ENCODE measurements around the gene CEP70. TPM values are rescaled to one million over a fixed set of nuclear protein-coding genes. Genes with fewer than 3 reads are reported as not detected.

CEP70 gene
- total and polyA plus RNA-seq, 2 of the 13 experiments (the other 11 are each of a cell fraction or from before 2014, with no cell fraction given): 4.0 to 22.3 TPM

DNA sequence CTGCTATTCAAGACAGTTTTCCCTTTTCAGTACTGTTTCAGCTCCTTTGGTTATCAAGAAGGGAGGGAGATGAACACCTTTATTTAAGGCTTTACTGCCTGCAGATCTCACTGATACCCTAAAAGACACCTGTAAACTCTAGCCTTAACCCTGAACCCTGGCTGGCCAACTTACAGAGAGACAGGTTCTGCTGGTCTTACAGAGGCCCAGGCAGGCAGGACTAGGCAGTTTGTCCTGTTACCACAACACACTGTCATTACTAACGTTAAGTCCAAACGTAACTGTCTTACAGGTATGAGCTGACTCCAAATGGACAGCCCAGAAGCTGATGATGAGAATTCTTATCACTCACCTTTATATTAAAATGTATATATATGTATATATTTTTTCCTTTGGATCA is 117.5 kb downstream of the CEP70 start:
- Histone ChIP-seq H2AFZ (ENCODE audit: low read length) (no peak overlapping the region), H3K9ac (ENCODE audit: insufficient read depth, low read depth, low read length) (no peak overlapping the region), H3K27ac (ENCODE audit: extremely low read length, insufficient read depth, low read length) (no peak overlapping the region), H3K27me3 (ENCODE audit: control insufficient read depth in 1 of 2, insufficient read depth in 2 of 2, low read length in 2 of 2) (no peaks in the 10 kb centered on the region), H3K9me3 (ENCODE audit: low read length) (no peaks in the 10 kb centered on the region), H3K4me2 (ENCODE audit: low read depth, low read length) (no peak overlapping the region), H3K36me3 (replicated peaks in 1 of 2; ENCODE audit: control insufficient read depth in 1 of 2, insufficient read depth in 2 of 2, low read length in 2 of 2) (no peaks in the 10 kb centered on the region; a peak in 1 of 5 replicates), H3K4me1 (ENCODE audit: insufficient read depth, low read length) (no peaks in the 10 kb centered on the region), H3K79me2 (ENCODE audit: insufficient read depth, low read length) (no peaks in the 10 kb centered on the region), H4K20me1 (ENCODE audit: insufficient read depth, low read length) (no peaks in the 10 kb centered on the region), H3K4me3 (replicated peaks in 1 of 3; ENCODE audit: insufficient read depth in 1 of 3, low read depth in 2 of 3, low read length in 3 of 3) (no peak overlapping the region)
- DNase-seq (ENCODE audit: low spot score): no peak
- BruUV-seq (replicated peaks): no TSS peak
- 94% methylated on average over 2 of the region's 2 CpGs for WGBS (ENCODE audit: low lambda C conversion rate)
- POLR2A ChIA-PET: no interaction called here
- no peak for ATAC-seq
- CTCF ChIA-PET (ENCODE audit: low intra/inter-chr PET ratio, low total read pairs): no interaction called here
- no peak for FAIRE-seq
- intact Hi-C loops (cut with micrococcal nuclease; ENCODE audit: unreplicated experiment): no loop called here
- in situ Hi-C loops (cut with HindIII; ENCODE audit: extremely low pct_ligation_motif_present, low pct_unique_long_range_greater_than_20kb): no loop called here
- TF ChIP-seq ZNF781 (CRISPR knock-in tag; IDR thresholded peaks at IDR 0.05; ENCODE audit: borderline replicate concordance, not compliant biosample characterization): no peak
- TF ChIP-seq RBFOX2 (IDR thresholded peaks at IDR 0.05; ENCODE audit: low read depth, low read length): no peak
- TF ChIP-seq KLF13 (CRISPR knock-in tag; IDR thresholded peaks at IDR 0.05): no peak
- TF ChIP-seq, protein P1, sequence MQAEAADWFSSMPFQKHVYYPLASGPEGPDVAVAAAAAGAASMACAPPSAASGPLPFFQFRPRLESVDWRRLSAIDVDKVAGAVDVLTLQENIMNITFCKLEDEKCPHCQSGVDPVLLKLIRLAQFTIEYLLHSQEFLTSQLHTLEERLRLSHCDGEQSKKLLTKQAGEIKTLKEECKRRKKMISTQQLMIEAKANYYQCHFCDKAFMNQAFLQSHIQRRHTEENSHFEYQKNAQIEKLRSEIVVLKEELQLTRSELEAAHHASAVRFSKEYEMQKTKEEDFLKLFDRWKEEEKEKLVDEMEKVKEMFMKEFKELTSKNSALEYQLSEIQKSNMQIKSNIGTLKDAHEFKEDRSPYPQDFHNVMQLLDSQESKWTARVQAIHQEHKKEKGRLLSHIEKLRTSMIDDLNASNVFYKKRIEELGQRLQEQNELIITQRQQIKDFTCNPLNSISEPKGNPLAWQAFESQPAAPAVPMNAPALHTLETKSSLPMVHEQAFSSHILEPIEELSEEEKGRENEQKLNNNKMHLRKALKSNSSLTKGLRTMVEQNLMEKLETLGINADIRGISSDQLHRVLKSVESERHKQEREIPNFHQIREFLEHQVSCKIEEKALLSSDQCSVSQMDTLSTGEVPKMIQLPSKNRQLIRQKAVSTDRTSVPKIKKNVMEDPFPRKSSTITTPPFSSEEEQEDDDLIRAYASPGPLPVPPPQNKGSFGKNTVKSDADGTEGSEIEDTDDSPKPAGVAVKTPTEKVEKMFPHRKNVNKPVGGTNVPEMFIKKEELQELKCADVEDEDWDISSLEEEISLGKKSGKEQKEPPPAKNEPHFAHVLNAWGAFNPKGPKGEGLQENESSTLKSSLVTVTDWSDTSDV (CRISPR knock-in tag; IDR thresholded peaks at IDR 0.05): no peak
- TF ChIP-seq, protein P2, sequence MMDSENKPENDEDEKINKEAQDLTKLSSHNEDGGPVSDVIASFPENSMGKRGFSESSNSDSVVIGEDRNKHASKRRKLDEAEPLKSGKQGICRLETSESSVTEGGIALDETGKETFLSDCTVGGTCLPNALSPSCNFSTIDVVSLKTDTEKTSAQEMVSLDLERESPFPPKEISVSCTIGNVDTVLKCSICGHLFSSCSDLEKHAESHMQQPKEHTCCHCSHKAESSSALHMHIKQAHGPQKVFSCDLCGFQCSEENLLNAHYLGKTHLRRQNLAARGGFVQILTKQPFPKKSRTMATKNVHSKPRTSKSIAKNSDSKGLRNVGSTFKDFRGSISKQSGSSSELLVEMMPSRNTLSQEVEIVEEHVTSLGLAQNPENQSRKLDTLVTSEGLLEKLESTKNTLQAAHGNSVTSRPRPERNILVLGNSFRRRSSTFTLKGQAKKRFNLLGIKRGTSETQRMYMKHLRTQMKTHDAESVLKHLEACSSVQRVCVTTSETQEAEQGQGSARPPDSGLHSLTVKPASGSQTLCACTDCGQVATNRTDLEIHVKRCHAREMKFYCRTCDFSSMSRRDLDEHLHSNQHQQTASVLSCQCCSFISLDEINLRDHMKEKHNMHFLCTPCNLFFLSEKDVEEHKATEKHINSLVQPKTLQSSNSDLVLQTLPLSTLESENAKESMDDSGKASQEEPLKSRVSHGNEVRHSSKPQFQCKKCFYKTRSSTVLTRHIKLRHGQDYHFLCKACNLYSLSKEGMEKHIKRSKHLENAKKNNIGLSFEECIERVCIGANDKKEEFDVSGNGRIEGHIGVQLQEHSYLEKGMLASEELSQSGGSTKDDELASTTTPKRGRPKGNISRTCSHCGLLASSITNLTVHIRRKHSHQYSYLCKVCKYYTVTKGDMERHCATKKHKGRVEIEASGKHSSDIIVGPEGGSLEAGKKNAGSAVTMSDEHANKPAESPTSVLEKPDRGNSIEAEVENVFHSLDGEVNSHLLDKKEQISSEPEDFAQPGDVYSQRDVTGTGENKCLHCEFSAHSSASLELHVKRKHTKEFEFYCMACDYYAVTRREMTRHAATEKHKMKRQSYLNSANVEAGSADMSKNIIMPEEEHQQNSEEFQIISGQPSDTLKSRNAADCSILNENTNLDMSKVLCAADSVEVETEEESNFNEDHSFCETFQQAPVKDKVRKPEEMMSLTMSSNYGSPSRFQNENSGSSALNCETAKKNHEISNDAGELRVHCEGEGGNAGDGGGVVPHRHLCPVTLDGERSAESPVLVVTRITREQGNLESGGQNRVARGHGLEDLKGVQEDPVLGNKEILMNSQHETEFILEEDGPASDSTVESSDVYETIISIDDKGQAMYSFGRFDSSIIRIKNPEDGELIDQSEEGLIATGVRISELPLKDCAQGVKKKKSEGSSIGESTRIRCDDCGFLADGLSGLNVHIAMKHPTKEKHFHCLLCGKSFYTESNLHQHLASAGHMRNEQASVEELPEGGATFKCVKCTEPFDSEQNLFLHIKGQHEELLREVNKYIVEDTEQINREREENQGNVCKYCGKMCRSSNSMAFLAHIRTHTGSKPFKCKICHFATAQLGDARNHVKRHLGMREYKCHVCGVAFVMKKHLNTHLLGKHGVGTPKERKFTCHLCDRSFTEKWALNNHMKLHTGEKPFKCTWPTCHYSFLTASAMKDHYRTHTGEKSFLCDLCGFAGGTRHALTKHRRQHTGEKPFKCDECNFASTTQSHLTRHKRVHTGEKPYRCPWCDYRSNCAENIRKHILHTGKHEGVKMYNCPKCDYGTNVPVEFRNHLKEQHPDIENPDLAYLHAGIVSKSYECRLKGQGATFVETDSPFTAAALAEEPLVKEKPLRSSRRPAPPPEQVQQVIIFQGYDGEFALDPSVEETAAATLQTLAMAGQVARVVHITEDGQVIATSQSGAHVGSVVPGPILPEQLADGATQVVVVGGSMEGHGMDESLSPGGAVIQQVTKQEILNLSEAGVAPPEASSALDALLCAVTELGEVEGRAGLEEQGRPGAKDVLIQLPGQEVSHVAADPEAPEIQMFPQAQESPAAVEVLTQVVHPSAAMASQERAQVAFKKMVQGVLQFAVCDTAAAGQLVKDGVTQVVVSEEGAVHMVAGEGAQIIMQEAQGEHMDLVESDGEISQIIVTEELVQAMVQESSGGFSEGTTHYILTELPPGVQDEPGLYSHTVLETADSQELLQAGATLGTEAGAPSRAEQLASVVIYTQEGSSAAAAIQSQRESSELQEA (CRISPR knock-in tag; IDR thresholded peaks at IDR 0.05; ENCODE audit: not compliant biosample characterization): no peak
- TF ChIP-seq STAT5B (CRISPR knock-in tag; IDR thresholded peaks at IDR 0.05): no peak
- no peak for TF ChIP-seq ZKSCAN1 (IDR thresholded peaks at IDR 0.05; ENCODE audit: low read length)
- no peak for TF ChIP-seq FOXP1 (IDR thresholded peaks at IDR 0.05)
- no peak for TF ChIP-seq FOXP1 (CRISPR knock-in tag; IDR thresholded peaks at IDR 0.05)
- no peak for TF ChIP-seq ZNF546 (CRISPR knock-in tag; conservative IDR thresholded peaks at IDR 0.05)
- TF ChIP-seq, protein P3, sequence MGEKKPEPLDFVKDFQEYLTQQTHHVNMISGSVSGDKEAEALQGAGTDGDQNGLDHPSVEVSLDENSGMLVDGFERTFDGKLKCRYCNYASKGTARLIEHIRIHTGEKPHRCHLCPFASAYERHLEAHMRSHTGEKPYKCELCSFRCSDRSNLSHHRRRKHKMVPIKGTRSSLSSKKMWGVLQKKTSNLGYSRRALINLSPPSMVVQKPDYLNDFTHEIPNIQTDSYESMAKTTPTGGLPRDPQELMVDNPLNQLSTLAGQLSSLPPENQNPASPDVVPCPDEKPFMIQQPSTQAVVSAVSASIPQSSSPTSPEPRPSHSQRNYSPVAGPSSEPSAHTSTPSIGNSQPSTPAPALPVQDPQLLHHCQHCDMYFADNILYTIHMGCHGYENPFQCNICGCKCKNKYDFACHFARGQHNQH (CRISPR knock-in tag; IDR thresholded peaks at IDR 0.05): no peak
- no peak for TF ChIP-seq ZNF224 (CRISPR knock-in tag; IDR thresholded peaks at IDR 0.05)
- no peak for TF ChIP-seq LCORL (IDR thresholded peaks at IDR 0.05)
- TF ChIP-seq LCORL (CRISPR knock-in tag; IDR thresholded peaks at IDR 0.05): no peak
- TF ChIP-seq ARID2 (CRISPR knock-in tag; IDR thresholded peaks at IDR 0.05; ENCODE audit: borderline replicate concordance): no peak
